Epithelial cell of esophagus (primary cell): ENCODE measurements around the gene PTCSC3.

ENCODE experiments used
- DNase-seq: peaks from one replicate; pipeline ENCODE4 v3.0.0; 2010; ENCODE audit warnings: low read depth
- H3K4me3 ChIP-seq: 2 replicates; pipeline ENCODE4 v1.5.1; 2011; ENCODE audit warnings: mild to moderate bottlenecking, low read length, control low read depth
- CTCF ChIP-seq: IDR thresholded peaks from 2 replicates; pipeline ENCODE4 v1.5.1; 2011; ENCODE audit warnings: low read depth, mild to moderate bottlenecking, low read length, control low read depth, inconsistent platforms; ENCODE audit not compliant: insufficient read depth; ENCODE audit errors: missing control alignments

PTCSC3 gene

GRCh38 chr14:36207500-36207899 lies 31.0 kb upstream of the PTCSC3 start:
- no peak overlapping the region for H3K4me3 ChIP-seq
- peak; percentile 60 for TF ChIP-seq CTCF
- peak; percentile 28 for DNase-seq

- no peak for TF ChIP-seq CTCF
- H3K4me3 ChIP-seq: no peak overlapping the region
- no peak for DNase-seq
These were observed 28.0 kb upstream of the PTCSC3 start for GRCh38 chr14:36204461-36205073.

- no peak overlapping the region for H3K4me3 ChIP-seq
- no peak for DNase-seq
- no peak for TF ChIP-seq CTCF
These were observed 21.9 kb upstream of the PTCSC3 start for GRCh38 chr14:36198378-36198777.

- no peak for DNase-seq
- H3K4me3 ChIP-seq: no peak overlapping the region
- TF ChIP-seq CTCF: no peak
These were observed 18.1 kb upstream of the PTCSC3 start for GRCh38 chr14:36194663-36195062.

GRCh38 chr14:36192530-36192929 lies 16.0 kb upstream of the PTCSC3 start:
- TF ChIP-seq CTCF: no peak
- DNase-seq: no peak
- H3K4me3 ChIP-seq: no peak overlapping the region

GRCh38 chr14:36183402-36183801 lies 6.9 kb upstream of the PTCSC3 start:
- peak; percentile 20 for DNase-seq
- TF ChIP-seq CTCF: no peak
- no peak overlapping the region for H3K4me3 ChIP-seq

- TF ChIP-seq CTCF: no peak
- H3K4me3 ChIP-seq: no peak overlapping the region
- DNase-seq: no peak
These were observed 4.9 kb upstream of the PTCSC3 start for GRCh38 chr14:36181417-36181816.
